ENCODE measurements around the gene CREBBP.
A peak's percentile ranks its signal among the peaks of the same experiment; 100 is the strongest.

CREBBP gene

GRCh38 chr16:3824121-3824795 is 56.3 kb downstream of the CREBBP start:
- no peak for DNase-seq (ENCODE audit: low spot score)

GRCh38 chr16:3823427-3823826 is 57.1 kb downstream of the CREBBP start:
- DNase-seq (ENCODE audit: low spot score): no peak

GRCh38 chr16:3822366-3823045 is 58.0 kb downstream of the CREBBP start:
- DNase-seq (ENCODE audit: low spot score): no peak

- no peak for DNase-seq (ENCODE audit: low spot score)
Measured at GRCh38 chr16:3821184-3821583, 59.3 kb downstream of the CREBBP start.

- no peak for DNase-seq (ENCODE audit: low spot score)
Measured at GRCh38 chr16:3819746-3820724, 60.5 kb downstream of the CREBBP start.

GRCh38 chr16:3819175-3819527 is 61.4 kb downstream of the CREBBP start:
- no peak for DNase-seq (ENCODE audit: low spot score)

- DNase-seq (ENCODE audit: low spot score): no peak
Measured at GRCh38 chr16:3816326-3816725, 64.2 kb downstream of the CREBBP start.

GRCh38 chr16:3814755-3815154 is 65.8 kb downstream of the CREBBP start:
- no peak for DNase-seq (ENCODE audit: low spot score)

- no peak for DNase-seq (ENCODE audit: low spot score)
Measured at GRCh38 chr16:3812469-3813172, 67.9 kb downstream of the CREBBP start.

- no peak for DNase-seq (ENCODE audit: low spot score)
Measured at GRCh38 chr16:3810818-3811217, 69.7 kb downstream of the CREBBP start.

GRCh38 chr16:3810198-3810664 is 70.3 kb downstream of the CREBBP start:
- peak; percentile 63 for DNase-seq (ENCODE audit: low spot score)

- DNase-seq (ENCODE audit: low spot score): no peak
Measured at GRCh38 chr16:3808308-3809063, 72.0 kb downstream of the CREBBP start.

GRCh38 chr16:3807425-3808123 is 72.9 kb downstream of the CREBBP start:
- DNase-seq (ENCODE audit: low spot score): peak; percentile 67

- no peak for DNase-seq (ENCODE audit: low spot score)
Measured at GRCh38 chr16:3804426-3805016, 76.0 kb downstream of the CREBBP start.

- no peak for DNase-seq (ENCODE audit: low spot score)
Measured at GRCh38 chr16:3800477-3801270, 79.8 kb downstream of the CREBBP start.

GRCh38 chr16:3800019-3800418 is 80.5 kb downstream of the CREBBP start:
- no peak for DNase-seq (ENCODE audit: low spot score)

- DNase-seq (ENCODE audit: low spot score): no peak
Measured at GRCh38 chr16:3799354-3799753, 81.2 kb downstream of the CREBBP start.

- DNase-seq (ENCODE audit: low spot score): no peak
Measured at GRCh38 chr16:3798838-3799237, 81.7 kb downstream of the CREBBP start.
